DOHH2 (cell line): ENCODE measurements around the gene MYCL.

ENCODE experiments used
- CTCF ChIP-seq: fragments of 200-600 bp; sonication (generic); IDR thresholded peaks from one replicate; pipeline ENCODE4 v1.5.1; 2014; ENCODE audit warnings: antibody characterized with exemption, mild to moderate bottlenecking, low read depth, low read length; ENCODE audit not compliant: poor library complexity, severe bottlenecking
- EZH2phosphoT487 ChIP-seq: fragments of 200-600 bp; sonication (generic); IDR thresholded peaks from 2 replicates; pipeline ENCODE4 v1.6.1; 2017; ENCODE audit warnings: borderline replicate concordance, mild to moderate bottlenecking, antibody characterized with exemption, low read length, moderate library complexity, mixed read lengths

- no peak for TF ChIP-seq CTCF
- TF ChIP-seq EZH2phosphoT487, result no peak
Measured at GRCh38 chr1:39917825-39918224, 16.1 kb upstream of the MYCL start.
